ENCODE results near the gene FNTB.

FNTB gene

GRCh38 chr14:65109357-65109756 is 122.7 kb downstream of the FNTB start:
- Histone ChIP-seq H3K9me3 (ENCODE audit: insufficient read depth, low read length) (no peaks in the 10 kb centered on the region), H3K79me2 (ENCODE audit: low read length) (no peaks in the 10 kb centered on the region), H3K4me3 (ENCODE audit: low read length) (no peak overlapping the region), H3K36me3 (replicated peaks; ENCODE audit: low read depth, low read length) (no peaks in the 10 kb centered on the region), H3K27ac (ENCODE audit: low read length) (no peak overlapping the region), H3K9ac (ENCODE audit: low read length) (no peak overlapping the region), H3K4me1 (ENCODE audit: low read length) (no peaks in the 10 kb centered on the region), H3K4me2 (ENCODE audit: low read length) (no peak overlapping the region), H2AFZ (ENCODE audit: low read depth, low read length) (no peak overlapping the region), H4K20me1 (ENCODE audit: insufficient read depth, low read length) (no peaks in the 10 kb centered on the region), H3K27me3 (ENCODE audit: low read depth, low read length) (peaks cover 3% of the 10 kb centered on the region; the same call in 1 of the 2 replicates)
- no peak for TF ChIP-seq EZH2phosphoT487 (IDR thresholded peaks at IDR 0.05; ENCODE audit: low read depth)
- TF ChIP-seq CTCF (IDR thresholded peaks at IDR 0.05; ENCODE audit: low read depth, low read length), result no peak

- Histone ChIP-seq H3K9me3 (ENCODE audit: insufficient read depth, low read length) (no peaks in the 10 kb centered on the region), H3K4me3 (ENCODE audit: low read length) (no peak overlapping the region), H4K20me1 (ENCODE audit: insufficient read depth, low read length) (no peaks in the 10 kb centered on the region), H2AFZ (ENCODE audit: low read depth, low read length) (no peak overlapping the region), H3K27me3 (ENCODE audit: low read depth, low read length) (no peaks in the 10 kb centered on the region), H3K4me1 (ENCODE audit: low read length) (peaks cover 2% of the 10 kb centered on the region), H3K27ac (ENCODE audit: low read length) (no peak overlapping the region), H3K9ac (ENCODE audit: low read length) (no peak overlapping the region), H3K36me3 (replicated peaks; ENCODE audit: low read depth, low read length) (no peaks in the 10 kb centered on the region), H3K4me2 (ENCODE audit: low read length) (no peak overlapping the region), H3K79me2 (ENCODE audit: low read length) (no peaks in the 10 kb centered on the region)
- TF ChIP-seq EZH2phosphoT487 (IDR thresholded peaks at IDR 0.05; ENCODE audit: low read depth) (no peak), CTCF (IDR thresholded peaks at IDR 0.05; ENCODE audit: low read depth, low read length) (no peak)
Measured at GRCh38 chr14:65110525-65110924, 123.8 kb downstream of the FNTB start.
